B cell (primary cell): ENCODE data around the gene COL4A3. TPM values are rescaled to one million over a fixed set of nuclear protein-coding genes. Genes with fewer than 3 reads are reported as not detected.

Source experiments
- ATAC-seq: fragments of 200-7000 bp; cut with Tn5 transposase; one replicate; pipeline ENCODE4 v1.10.0; 2021; ENCODE audit warnings: low read depth, mild to moderate bottlenecking, moderate number of reproducible peaks, moderate library complexity
- CTCF ChIA-PET: fragments of 350-600 bp; sonication (Branson Sonifier 250); formaldehyde crosslinking; loops from one replicate; lab custom pipeline; 2021; ENCODE audit warnings: antibody characterized with exemption, inconsistent platforms; lab: Charles Lee
- POLR2A ChIA-PET: fragments of 350-600 bp; sonication (Branson Sonifier 250); formaldehyde crosslinking; loops from one replicate; lab custom pipeline; 2021; ENCODE audit warnings: antibody characterized with exemption; lab: Charles Lee
- DNase-seq: peaks from one replicate; pipeline ENCODE4 v3.0.0; 2013
- H2AFZ ChIP-seq: 2 replicates; pipeline ENCODE4 v1.6.1; 2012; ENCODE audit warnings: mild to moderate bottlenecking, low read depth, low read length; ENCODE audit not compliant: insufficient read depth, poor library complexity, severe bottlenecking
- H3K27ac ChIP-seq, 2 donors: 1 replicate in 1 of 2; 2 replicates in 1 of 2; pipeline ENCODE4 v1.5.1; 2012 to 2013; ENCODE audit warnings: low read length in 2 of 2, mild to moderate bottlenecking in 2 of 2, moderate library complexity in 1 of 2
- H3K27me3 ChIP-seq, 4 experiments: fragments of 200-600 bp in 1 of 4; sonication (generic) in 1 of 4; replicated peaks in 1 of 4; 1 replicate in 2 of 4; 2 replicates in 2 of 4; pipeline versions ENCODE4 v1.6.1 to v1.7.0; 2013 to 2016; ENCODE audit warnings: low read length in 3 of 4, mild to moderate bottlenecking in 2 of 4, mixed read lengths in 1 of 4, moderate library complexity in 1 of 4; ENCODE audit not compliant: insufficient read depth in 4 of 4, control insufficient read depth in 3 of 4; ENCODE audit errors: control extremely low read depth in 1 of 4
- H3K36me3 ChIP-seq, 2 experiments: replicated peaks in 1 of 2; 1 replicate in 1 of 2; 2 replicates in 1 of 2; pipeline versions ENCODE4 v1.6.1 to v1.7.1; 2013; ENCODE audit warnings: low read length in 1 of 2; ENCODE audit not compliant: insufficient read depth in 2 of 2, control insufficient read depth in 1 of 2; ENCODE audit errors: control extremely low read depth in 1 of 2, extremely low read depth in 1 of 2
- H3K4me1 ChIP-seq, 2 donors: fragments of 200-600 bp in 1 of 2; sonication (generic) in 1 of 2; 1 replicate in 1 of 2; 2 replicates in 1 of 2; pipeline versions ENCODE4 v1.5.1 to v1.6.1; 2013 to 2017; ENCODE audit warnings: low read length in 2 of 2; ENCODE audit not compliant: control insufficient read depth in 2 of 2, insufficient read depth in 2 of 2
- H3K4me2 ChIP-seq: replicated peaks from 2 replicates; pipeline ENCODE3; 2012; ENCODE audit warnings: mild to moderate bottlenecking, low read depth, low read length; ENCODE audit not compliant: poor library complexity, severe bottlenecking
- H3K4me3 ChIP-seq, 5 experiments: fragments of 200-600 bp in 1 of 5; sonication (generic) in 1 of 5; 1 replicate in 3 of 5; 2 replicates in 2 of 5; pipeline versions ENCODE4 v1.5.1 to v1.7.0; 2011 to 2016; ENCODE audit warnings: low read length in 4 of 5, mild to moderate bottlenecking in 4 of 5, low read depth in 2 of 5, control low read depth in 1 of 5, moderate library complexity in 1 of 5; ENCODE audit not compliant: insufficient read depth in 1 of 5; ENCODE audit errors: control extremely low read depth in 1 of 5, extremely low read depth in 1 of 5
- H3K79me2 ChIP-seq: fragments of 200-600 bp; sonication (generic); one replicate; pipeline ENCODE4 v1.6.0; 2016; ENCODE audit warnings: low read length; ENCODE audit not compliant: control insufficient read depth, insufficient read depth
- H3K9ac ChIP-seq: fragments of 200-600 bp; sonication (generic); 2 replicates; pipeline ENCODE4 v1.6.1; 2017; ENCODE audit warnings: mild to moderate bottlenecking, low read length, moderate library complexity
- H3K9me3 ChIP-seq, 3 donors: one replicate each; pipeline versions ENCODE4 v1.6.1 to v1.7.1; 2013; ENCODE audit warnings: low read length in 2 of 3; ENCODE audit not compliant: control insufficient read depth in 2 of 3, insufficient read depth in 1 of 3; ENCODE audit errors: control extremely low read depth in 1 of 3
- H4K20me1 ChIP-seq: 2 replicates; pipeline ENCODE4 v1.6.0; 2012; ENCODE audit warnings: mild to moderate bottlenecking, low read length; ENCODE audit not compliant: insufficient read depth, control insufficient read depth, poor library complexity, severe bottlenecking
- H3K27ac Mint-ChIP-seq: one replicate; pipeline ENCODE4 v1.8.0; 2021; ENCODE audit warnings: mixed read lengths
- H3K27me3 Mint-ChIP-seq: one replicate; pipeline ENCODE4 v1.8.0; 2021; ENCODE audit warnings: mixed read lengths
- H3K4me1 Mint-ChIP-seq: one replicate; pipeline ENCODE4 v1.8.0; 2021; ENCODE audit warnings: mixed read lengths
- H3K4me3 Mint-ChIP-seq: one replicate; pipeline ENCODE4 v1.8.0; 2021; ENCODE audit warnings: mixed read lengths
- H3K9me3 Mint-ChIP-seq: one replicate; pipeline ENCODE4 v1.8.0; 2022; ENCODE audit warnings: mixed read lengths; ENCODE audit not compliant: insufficient read depth
- CTCF ChIP-seq: fragments of 200-600 bp; IDR thresholded peaks from one replicate; pipeline ENCODE4 v1.8.0; 2022; ENCODE audit warnings: antibody characterized with exemption, mild to moderate bottlenecking
- EZH2 ChIP-seq: IDR thresholded peaks from 2 replicates; pipeline ENCODE4 v1.6.1; 2012; ENCODE audit warnings: borderline replicate concordance, low read depth, mild to moderate bottlenecking, moderate library complexity, low read length; ENCODE audit not compliant: insufficient read depth, poor library complexity, severe bottlenecking
- WGBS: methylation state at CpG from one replicate; pipeline ENCODE4 v1.1.5; 2013; ENCODE audit warnings: missing lambda C conversion rate; ENCODE audit not compliant: insufficient coverage; 5-methylcytosine and 5-hydroxymethylcytosine counted together
- intact Hi-C: fragments of 100-400 bp; cut with micrococcal nuclease; formaldehyde crosslinking; loops from one replicate; pipeline ENCODE4 v1.10.0; 2022
- polyA plus RNA-seq: library from polyadenylated mRNA; depleted of rRNA; stranded (reverse); fragments of >200 nt; gene quantifications from 2 replicates; pipeline ENCODE4 v1.2.3, GENCODE V29; 2012
- total RNA-seq, 2 donors: library from RNA; stranded (reverse); fragments of 120-200 nt in 1 of 2; gene quantifications; 1 replicate in 1 of 2; 2 replicates in 1 of 2; pipeline versions ENCODE4 v1.2.3 to v1.2.4, GENCODE V29; 2013 to 2022

COL4A3 gene
- total and polyA plus RNA-seq, 2 donors (not counting 1 experiment from before 2014, with no cell fraction given) = 33.4 to 45.9 TPM

- H3K27ac ChIP-seq = no peak overlapping the region
- 92% methylated on average over 4 of the region's 6 CpGs for WGBS
- H3K36me3 ChIP-seq = peaks cover 0 to 8% of the 10 kb centered on the region in 2 experiments
- no peak overlapping the region for H2AFZ ChIP-seq
- no peak overlapping the region for H3K9ac ChIP-seq
- DNase-seq (no peak), ATAC-seq (no peak)
- intact Hi-C loops = no loop called here
- no peaks in the 10 kb centered on the region for H3K79me2 ChIP-seq
- ChIA-PET CTCF (interaction anchor here (1.1 to 1.2 kb wide), 2 partner anchors 10 to 92 kb away, joined by 3 read pairs; no protein-coding TSS in a partner anchor), POLR2A (no interaction called here)
- no peak overlapping the region for H3K4me2 ChIP-seq
- Mint-ChIP-seq H3K4me1 (peaks cover under 1% of the 10 kb centered on the region), H3K4me3 (no peak overlapping the region), H3K27ac (no peak overlapping the region), H3K9me3 (peaks cover 5% of the 10 kb centered on the region), H3K27me3 (no peaks in the 10 kb centered on the region)
- no peak overlapping the region for H3K4me3 ChIP-seq
- H4K20me1 ChIP-seq = no peaks in the 10 kb centered on the region
- TF ChIP-seq CTCF (no peak), EZH2 (no peak)
- no peaks in the 10 kb centered on the region for H3K4me1 ChIP-seq
- H3K9me3 ChIP-seq = peaks cover 0 to 9% (median 4%) of the 10 kb centered on the region in 3 donors
- H3K27me3 ChIP-seq = no peaks in the 10 kb centered on the region
Measured at GRCh38 chr2:227146456-227146855, 18.0 kb upstream of the COL4A3 start.

GRCh38 chr2:227147023-227147422, 17.4 kb upstream of the COL4A3 start:
- WGBS = 83% methylated on average over 1 of the region's 3 CpGs
- Histone ChIP-seq H3K79me2 (no peaks in the 10 kb centered on the region), H3K4me1 (no peaks in the 10 kb centered on the region), H3K4me3 (no peak overlapping the region), H2AFZ (no peak overlapping the region), H3K9ac (no peak overlapping the region), H3K36me3 (peaks cover 0 to 8% of the 10 kb centered on the region in 2 experiments), H3K9me3 (peaks cover 0 to 9% (median 9%) of the 10 kb centered on the region in 3 donors), H3K4me2 (no peak overlapping the region), H3K27ac (no peak overlapping the region), H4K20me1 (no peaks in the 10 kb centered on the region), H3K27me3 (no peaks in the 10 kb centered on the region)
- no peaks in the 10 kb centered on the region for H3K27me3 Mint-ChIP-seq
- DNase-seq (no peak), ATAC-seq (no peak)
- H3K4me3 Mint-ChIP-seq = no peak overlapping the region
- H3K9me3 Mint-ChIP-seq = peaks cover 6% of the 10 kb centered on the region
- peaks cover 4% of the 10 kb centered on the region for H3K4me1 Mint-ChIP-seq
- H3K27ac Mint-ChIP-seq = no peak overlapping the region
- ChIA-PET POLR2A (no interaction called here), CTCF (interaction anchor here (1.1 to 1.2 kb wide), 2 partner anchors 10 to 92 kb away, joined by 3 read pairs; no protein-coding TSS in a partner anchor)
- no peak for TF ChIP-seq EZH2
- TF ChIP-seq CTCF = no peak
- intact Hi-C loops = no loop called here
